GM12891 (cell line): ENCODE results near the gene NPHP4.

Experiments
- POLR2A ChIP-seq: IDR thresholded peaks from 2 replicates; pipeline ENCODE4 v1.6.1; 2011; ENCODE audit warnings: low read depth, low read length, control low read depth
- SPI1 ChIP-seq: IDR thresholded peaks from 2 replicates; pipeline ENCODE4 v1.6.1; 2011; ENCODE audit warnings: low read depth, low read length, control low read depth
- TAF1 ChIP-seq: IDR thresholded peaks from 2 replicates; pipeline ENCODE4 v1.6.1; 2011; ENCODE audit warnings: low read depth, low read length, control low read depth

- TF ChIP-seq POLR2A: no peak
- no peak for TF ChIP-seq TAF1
- no peak for TF ChIP-seq SPI1
Observed at GRCh38 chr1:5960336-5960735, 31.9 kb downstream of the NPHP4 start.
